Measurements from ENCODE around the gene DDX42. TPM values are rescaled to one million over a fixed set of nuclear protein-coding genes. Genes with fewer than 3 reads are reported as not detected.
"Not testable (repeated sequence)": the region's sequence is repeated elsewhere in the genome, so short reads cannot be mapped to it uniquely, and the experiment has no call there.

Gene DDX42
- total RNA-seq, 4 donors from 2014 or later, result 80.4 to 93.9 (median 84.3) TPM

DNA sequence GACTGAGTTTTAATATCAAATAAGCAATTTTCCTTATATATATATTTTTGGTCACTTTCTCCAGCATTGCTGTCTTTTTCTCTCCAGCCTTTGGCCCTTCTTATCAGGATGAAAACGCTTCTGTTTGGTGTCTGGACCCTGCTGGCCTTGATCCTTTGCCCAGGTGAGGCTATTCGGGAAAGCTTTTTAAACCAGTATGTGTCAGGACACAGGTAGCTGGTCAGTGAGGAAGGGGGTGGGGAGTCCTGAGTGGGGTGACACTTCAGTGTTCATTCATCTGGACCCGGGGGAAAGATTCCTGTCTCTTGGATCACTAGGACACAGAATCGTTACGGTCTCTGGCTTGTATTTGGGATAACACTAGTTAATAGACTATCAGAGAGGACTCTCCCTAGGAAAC lies 80.7 kb downstream of the DDX42 start:
- Histone ChIP-seq H3K4me1 (peaks cover 0 to under 1% (median 0%) of the 10 kb centered on the region in 4 donors), H3K27ac (replicated peaks in 1 of 4) (no peak overlapping the region), H3K4me3 (no peak overlapping the region), H3K9me3 (no peaks in the 10 kb centered on the region), H3K36me3 (no peaks in the 10 kb centered on the region), H3K27me3 (no peaks in the 10 kb centered on the region)
- no peak for DNase-seq (ENCODE audit: extremely low spot score)
- intact Hi-C loops (cut with DNase I), result no loop called here
- WGBS, result 89% methylated on average over 5 of the region's 5 CpGs
- TF ChIP-seq CTCF (IDR thresholded peaks at IDR 0.05), result no peak
- TF ChIP-seq POLR2AphosphoS5 (IDR thresholded peaks at IDR 0.05), result no peak
- no peak for TF ChIP-seq POLR2A (IDR thresholded peaks at IDR 0.05; ENCODE audit: low read depth)
- no peak for TF ChIP-seq EP300 (IDR thresholded peaks at IDR 0.05)

DNA sequence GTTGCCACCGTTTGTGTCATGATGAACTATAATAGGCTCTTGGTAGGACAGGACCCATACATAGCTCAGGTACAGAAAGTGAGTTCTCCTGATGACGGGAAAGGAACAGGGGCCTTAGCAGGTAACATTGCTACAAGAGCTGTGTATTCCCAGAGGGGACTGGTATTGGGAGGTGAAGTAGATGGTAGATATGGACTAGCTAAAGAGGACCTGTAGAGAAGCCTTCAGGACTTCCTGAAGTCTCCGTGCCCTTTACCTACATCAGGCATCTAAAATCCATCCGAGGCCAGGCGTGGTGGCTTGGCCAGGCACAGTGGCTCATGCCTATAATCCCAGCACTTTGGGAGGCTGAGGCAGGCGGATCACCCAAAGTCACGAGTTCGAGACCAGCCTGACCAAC lies 81.2 kb downstream of the DDX42 start:
- no peak for DNase-seq (ENCODE audit: extremely low spot score)
- no peaks in the 10 kb centered on the region for H3K27me3 ChIP-seq
- no peak overlapping the region for H3K4me3 ChIP-seq
- intact Hi-C loops (cut with DNase I), result no loop called here
- no peaks in the 10 kb centered on the region for H3K9me3 ChIP-seq
- TF ChIP-seq CTCF (IDR thresholded peaks at IDR 0.05), result no peak
- no peak for TF ChIP-seq EP300 (IDR thresholded peaks at IDR 0.05)
- no peak for TF ChIP-seq POLR2A (IDR thresholded peaks at IDR 0.05; ENCODE audit: low read depth)
- TF ChIP-seq POLR2AphosphoS5 (IDR thresholded peaks at IDR 0.05), result no peak
- H3K4me1 ChIP-seq, result no peaks in the 10 kb centered on the region
- 93% methylated on average over 5 of the region's 8 CpGs for WGBS
- no peak overlapping the region for H3K27ac ChIP-seq (replicated peaks in 1 of 4)
- H3K36me3 ChIP-seq, result no peaks in the 10 kb centered on the region

DNA sequence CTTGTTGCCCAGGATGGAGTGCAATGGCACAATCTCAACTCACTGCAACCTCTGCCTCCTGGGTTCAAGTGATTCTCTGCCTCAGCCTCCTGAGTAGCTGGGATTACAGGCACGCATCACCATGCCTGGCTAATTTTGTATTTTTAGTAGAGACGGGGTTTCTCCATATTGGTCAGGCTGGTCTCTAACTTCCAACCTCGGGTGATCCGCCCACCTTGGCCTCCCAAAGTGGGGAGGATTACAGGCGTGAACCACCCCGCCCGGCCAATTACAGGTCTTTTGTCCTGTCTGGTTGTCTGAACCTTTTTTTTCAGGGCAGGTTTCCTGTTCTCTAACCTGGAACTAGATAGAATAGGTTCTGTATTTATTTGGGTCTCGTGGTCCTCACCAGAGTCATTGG lies 82.5 kb downstream of the DDX42 start:
- intact Hi-C loops (cut with DNase I); H3K27me3 ChIP-seq; DNase-seq (ENCODE audit: extremely low spot score); H3K36me3 ChIP-seq; H3K9me3 ChIP-seq; H3K4me3 ChIP-seq; H3K4me1 ChIP-seq; H3K27ac ChIP-seq (replicated peaks in 1 of 4): not testable (repeated sequence)
- WGBS, result 93% methylated on average over 8 of the region's 8 CpGs

DNA sequence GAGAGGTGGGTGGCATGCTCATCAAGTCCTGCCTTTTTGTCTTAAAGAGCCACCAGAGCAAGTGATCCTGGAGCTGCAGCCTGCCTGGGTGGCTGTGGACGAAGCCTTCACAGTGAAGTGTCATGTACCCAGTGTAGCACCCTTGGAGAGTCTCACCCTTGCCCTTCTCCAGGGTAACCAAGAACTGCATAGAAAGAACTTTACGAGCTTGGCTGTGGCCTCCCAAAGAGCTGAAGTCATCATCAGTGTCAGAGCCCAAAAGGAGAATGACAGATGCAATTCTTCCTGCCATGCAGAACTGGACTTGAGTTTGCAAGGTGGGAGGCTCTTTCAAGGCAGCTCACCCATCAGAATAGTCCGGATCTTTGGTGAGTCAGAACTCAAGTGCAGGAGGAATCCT lies 85.3 kb downstream of the DDX42 start:
- WGBS, result 93% methylated on average over 3 of the region's 3 CpGs
- intact Hi-C loops (cut with DNase I), result no loop called here
- H3K27me3 ChIP-seq, result no peaks in the 10 kb centered on the region
- H3K4me1 ChIP-seq, result no peaks in the 10 kb centered on the region
- H3K9me3 ChIP-seq, result no peaks in the 10 kb centered on the region
- TF ChIP-seq POLR2A (IDR thresholded peaks at IDR 0.05; ENCODE audit: low read depth), result no peak
- no peak for TF ChIP-seq CTCF (IDR thresholded peaks at IDR 0.05)
- no peak for TF ChIP-seq EP300 (IDR thresholded peaks at IDR 0.05)
- TF ChIP-seq POLR2AphosphoS5 (IDR thresholded peaks at IDR 0.05), result no peak
- no peak for DNase-seq (ENCODE audit: extremely low spot score)
- H3K36me3 ChIP-seq, result no peaks in the 10 kb centered on the region
- H3K4me3 ChIP-seq, result no peak overlapping the region
- H3K27ac ChIP-seq (replicated peaks in 1 of 4), result no peak overlapping the region

DNA sequence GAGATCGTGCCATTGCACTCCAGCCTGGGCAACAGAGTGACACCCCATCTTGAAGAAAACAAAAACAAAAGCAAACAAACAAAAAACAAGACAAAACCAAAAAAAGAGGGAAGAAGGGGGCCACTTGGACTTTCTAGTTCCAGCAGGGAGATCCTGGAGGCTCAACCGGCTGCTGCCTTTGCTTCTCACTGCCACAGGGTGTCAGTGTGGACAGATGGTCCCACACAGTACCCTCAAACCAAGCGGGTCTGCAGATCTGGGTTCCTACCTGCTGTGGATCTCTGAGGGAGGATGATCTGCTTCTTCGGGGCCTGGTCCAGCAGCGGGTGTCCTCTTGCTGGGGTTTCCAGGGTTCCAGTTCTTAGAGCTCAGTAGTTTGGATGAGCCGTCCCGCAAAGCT lies 92.7 kb downstream of the DDX42 start:
- H3K27me3 ChIP-seq; DNase-seq (ENCODE audit: extremely low spot score); H3K36me3 ChIP-seq; intact Hi-C loops (cut with DNase I); H3K27ac ChIP-seq (replicated peaks in 1 of 4); H3K4me1 ChIP-seq; H3K4me3 ChIP-seq; H3K9me3 ChIP-seq: not testable (repeated sequence)
- 72% methylated on average over 3 of the region's 7 CpGs for WGBS

Other genes with a start within 250 kb of the DDX42 start
- gene DCAF7, start 223.7 kb upstream of the DDX42 start, total RNA-seq, result 10 to 100 TPM; 24.9 to 45.2 (median 34.2) TPM
- gene TACO1, start 173.3 kb upstream of the DDX42 start, total RNA-seq, result 10 to 100 TPM in 3 of 4 donors, 1 to 10 TPM in 1; 9.4 to 35.0 (median 14.8) TPM
- 100 to 1,000 TPM in 1 of 4 donors, 10 to 100 TPM in 3; 67.7 to 132 (median 86.6) TPM for gene MAP3K3, start 151.8 kb upstream of the DDX42 start, total RNA-seq
- 10 to 100 TPM in 2 of 4 donors, 1 to 10 TPM in 2; 3.1 to 14.9 (median 8.0) TPM for gene LIMD2, start 74.0 kb upstream of the DDX42 start, total RNA-seq
- gene STRADA, start 32.4 kb upstream of the DDX42 start, total RNA-seq, result 10 to 100 TPM; 18.2 to 20.5 (median 20.1) TPM
- gene CCDC47, start 573 bp upstream of the DDX42 start, total RNA-seq, result 10 to 100 TPM; 47.3 to 60.7 (median 56.2) TPM
- 100 to 1,000 TPM in 1 of 4 donors, 10 to 100 TPM in 3; 71.2 to 117 (median 92.1) TPM for gene PSMC5, start 53.3 kb downstream of the DDX42 start, total RNA-seq
- 10 to 100 TPM; 46.8 to 72.4 (median 56.2) TPM for gene FTSJ3, start 53.5 kb downstream of the DDX42 start, total RNA-seq
- 100 to 1,000 TPM; 112 to 136 (median 127) TPM for gene SMARCD2, start 68.5 kb downstream of the DDX42 start, total RNA-seq
- not detected for gene CSH2, start 99.5 kb downstream of the DDX42 start, total RNA-seq
- not detected for gene GH2, start 107.8 kb downstream of the DDX42 start, total RNA-seq
- not detected for gene CSH1, start 122.4 kb downstream of the DDX42 start, total RNA-seq
- not detected for gene CSHL1, start 137.1 kb downstream of the DDX42 start, total RNA-seq
- not detected for gene GH1, start 144.7 kb downstream of the DDX42 start, total RNA-seq
- gene CD79B, start 158.2 kb downstream of the DDX42 start, total RNA-seq, result 1 to 10 TPM; 2.1 to 6.1 (median 5.8) TPM
- under 1 TPM; under 0.01 to 0.71 (median 0.20) TPM for gene SCN4A, start 198.7 kb downstream of the DDX42 start, total RNA-seq
- gene PRR29, start 224.2 kb downstream of the DDX42 start, total RNA-seq, result under 1 TPM in 3 of 4 donors, not detected in 1; 0.23 to 0.42 (median 0.39) TPM
- 10 to 100 TPM; 22.4 to 75.1 (median 58.1) TPM for gene ICAM2, start 246.5 kb downstream of the DDX42 start, total RNA-seq

All from esophagus muscularis mucosa (tissue), 4 donors.